Calu3 (cell line): ENCODE measurements around the gene CCDC18. TPM values are rescaled to one million over a fixed set of nuclear protein-coding genes. Genes with fewer than 3 reads are reported as not detected.
"Not testable (repeated sequence)": the region's sequence is repeated elsewhere in the genome, so short reads cannot be mapped to it uniquely, and the experiment has no call there.

Source experiments
- BruUV-seq: library from RNA; stranded (reverse); fragments of 400-500 nt; replicated peaks from 2 replicates; lab custom pipeline; 2021; lab: Mats Ljungman, UMichigan
- CTCF ChIA-PET: fragments of 300-600 bp; sonication (Branson Sonifier 250); formaldehyde crosslinking; loops from one replicate; lab custom pipeline; 2022; ENCODE audit warnings: antibody characterized with exemption; lab: Charles Lee
- DNase-seq: peaks from one replicate; pipeline ENCODE4 v3.0.0; 2022
- H3K27ac Mint-ChIP-seq: one replicate; pipeline ENCODE4 v1.8.0; 2022; ENCODE audit warnings: mixed read lengths; ENCODE audit not compliant: unreplicated experiment
- H3K27me3 Mint-ChIP-seq: one replicate; pipeline ENCODE4 v1.8.0; 2022; ENCODE audit warnings: mixed read lengths; ENCODE audit not compliant: unreplicated experiment
- H3K36me3 Mint-ChIP-seq: one replicate; pipeline ENCODE4 v1.8.0; 2022; ENCODE audit warnings: mild to moderate bottlenecking, moderate library complexity, mixed read lengths; ENCODE audit not compliant: insufficient read depth, unreplicated experiment
- H3K4me1 Mint-ChIP-seq: one replicate; pipeline ENCODE4 v1.8.0; 2022; ENCODE audit warnings: mild to moderate bottlenecking, low read depth, mixed read lengths; ENCODE audit not compliant: unreplicated experiment
- H3K4me3 Mint-ChIP-seq: one replicate; pipeline ENCODE4 v1.8.0; 2022; ENCODE audit warnings: mild to moderate bottlenecking, low read depth, moderate library complexity, mixed read lengths; ENCODE audit not compliant: unreplicated experiment
- H3K9me3 Mint-ChIP-seq: one replicate; pipeline ENCODE4 v1.8.0; 2022; ENCODE audit warnings: low read depth, mixed read lengths; ENCODE audit not compliant: unreplicated experiment
- CTCF ChIP-seq: fragments of 200-600 bp; IDR thresholded peaks from one replicate; pipeline ENCODE4 v1.8.0; 2022; ENCODE audit warnings: antibody characterized with exemption; ENCODE audit not compliant: unreplicated experiment
- intact Hi-C: fragments of 100-400 bp; cut with micrococcal nuclease; formaldehyde crosslinking; loops from one replicate; pipeline ENCODE4 v1.10.0; 2022; ENCODE audit not compliant: unreplicated experiment
- total RNA-seq: library from RNA; stranded (reverse); gene quantifications from 2 replicates; pipeline ENCODE4 v1.2.3, GENCODE V29; 2022

CCDC18 gene
- total RNA-seq, 1 experiment from 2014 or later: 22.7 TPM

DNA sequence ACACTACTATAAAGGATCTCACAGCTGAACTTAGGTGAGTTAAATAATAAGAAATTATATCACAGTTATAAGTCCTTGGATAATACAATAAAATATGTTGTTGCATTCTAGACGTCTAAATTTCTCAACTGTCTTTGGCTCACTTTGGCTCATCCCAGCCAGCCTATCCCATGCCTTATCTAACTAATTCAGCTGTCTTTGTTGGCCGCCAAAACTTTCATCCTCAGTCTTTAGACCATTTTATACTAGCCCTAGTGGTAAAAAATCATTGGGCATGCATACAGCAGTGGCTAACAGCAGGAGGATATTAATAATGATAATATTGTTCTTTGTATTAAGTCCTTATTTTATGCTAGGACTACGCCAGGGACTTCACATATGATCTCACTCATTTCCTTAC, 59.3 kb downstream of the CCDC18 start:
- no peaks in the 10 kb centered on the region for H3K4me1 Mint-ChIP-seq
- H3K4me3 Mint-ChIP-seq: no peak overlapping the region
- no peak for TF ChIP-seq CTCF
- DNase-seq: no peak
- intact Hi-C loops: no loop called here
- H3K27ac Mint-ChIP-seq: no peak overlapping the region
- no peaks in the 10 kb centered on the region for H3K27me3 Mint-ChIP-seq
- H3K36me3 Mint-ChIP-seq: peaks cover 21% of the 10 kb centered on the region
- H3K9me3 Mint-ChIP-seq: peaks cover 4% of the 10 kb centered on the region
- no TSS peak for BruUV-seq
- CTCF ChIA-PET: no interaction called here

- H3K4me1 Mint-ChIP-seq, H3K27me3 Mint-ChIP-seq, H3K9me3 Mint-ChIP-seq, H3K27ac Mint-ChIP-seq, DNase-seq, CTCF ChIA-PET, BruUV-seq, H3K4me3 Mint-ChIP-seq: not testable (repeated sequence)
- intact Hi-C loops: loop anchor here (1.0 kb wide), 1 partner anchor 11 kb away; no protein-coding TSS in a partner anchor
- H3K36me3 Mint-ChIP-seq: peaks cover 21% of the 10 kb centered on the region
These were observed 62.7 kb downstream of the CCDC18 start for GRCh38 chr1:93243233-93243632.

DNA sequence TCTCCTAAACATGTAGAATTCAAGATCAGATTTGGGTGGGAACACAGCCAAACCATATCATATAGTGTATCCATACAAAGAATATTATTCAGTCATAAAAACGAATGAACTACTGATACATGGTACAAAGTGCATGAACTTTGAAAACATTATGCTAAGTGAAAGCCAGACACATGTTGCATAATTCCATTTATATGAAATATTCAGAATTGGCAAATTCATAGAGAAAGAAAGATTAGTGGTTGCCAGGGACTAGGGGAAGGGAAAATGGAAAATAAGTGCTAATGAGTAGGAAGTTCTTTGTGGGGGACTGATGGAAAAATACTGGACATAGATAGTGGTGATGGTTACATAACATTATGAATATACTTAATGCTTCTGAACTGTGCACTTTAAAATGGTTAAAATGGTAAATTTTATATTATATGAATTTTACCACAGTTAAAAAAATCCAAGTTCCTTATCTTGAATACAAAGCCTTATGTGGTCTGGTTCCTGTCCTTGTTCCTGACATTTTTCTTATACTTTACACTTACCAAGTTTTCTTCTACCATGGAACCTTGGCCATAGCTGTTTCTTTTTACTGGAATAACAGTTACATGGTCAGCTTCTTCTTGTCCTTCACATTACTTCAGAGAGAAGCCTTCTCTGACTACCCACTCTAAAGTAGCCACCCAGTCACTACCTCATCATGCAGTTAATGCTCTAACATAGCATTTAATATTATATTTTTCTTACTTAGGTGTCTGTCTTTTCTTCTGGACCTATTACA, 64.0 kb downstream of the CCDC18 start:
- Mint-ChIP-seq H3K4me3 (no peak overlapping the region), H3K9me3 (peaks cover 4% of the 10 kb centered on the region), H3K4me1 (no peaks in the 10 kb centered on the region), H3K27me3 (no peaks in the 10 kb centered on the region), H3K36me3 (peaks cover 21% of the 10 kb centered on the region), H3K27ac (no peak overlapping the region)
- intact Hi-C loops: no loop called here
- CTCF ChIA-PET: no interaction called here
- no peak for TF ChIP-seq CTCF
- no TSS peak for BruUV-seq
- DNase-seq: no peak

GRCh38 chr1:93251966-93252365, 71.4 kb downstream of the CCDC18 start:
- Mint-ChIP-seq H3K27ac (no peak overlapping the region), H3K4me3 (no peak overlapping the region), H3K27me3 (no peaks in the 10 kb centered on the region), H3K4me1 (peaks cover 8% of the 10 kb centered on the region), H3K36me3 (no peaks in the 10 kb centered on the region), H3K9me3 (no peaks in the 10 kb centered on the region)
- no peak for TF ChIP-seq CTCF
- no TSS peak for BruUV-seq
- DNase-seq: no peak
- CTCF ChIA-PET: no interaction called here
- intact Hi-C loops: no loop called here

GRCh38 chr1:93252598-93252997, 72.1 kb downstream of the CCDC18 start:
- no peak for TF ChIP-seq CTCF
- Mint-ChIP-seq H3K9me3 (no peaks in the 10 kb centered on the region), H3K27me3 (no peaks in the 10 kb centered on the region), H3K4me3 (no peak overlapping the region), H3K27ac (no peak overlapping the region), H3K36me3 (no peaks in the 10 kb centered on the region), H3K4me1 (peaks cover 8% of the 10 kb centered on the region)
- BruUV-seq: no TSS peak
- CTCF ChIA-PET: no interaction called here
- no peak for DNase-seq
- intact Hi-C loops: no loop called here
